ENCODE data around the gene RAB25.
A peak's percentile ranks its signal among the peaks of the same experiment; 100 is the strongest.

Gene RAB25

GRCh38 chr1:156081180-156081916 lies 20.4 kb downstream of the RAB25 start:
- DNase-seq = no peak

GRCh38 chr1:156081917-156082308 lies 21.0 kb downstream of the RAB25 start:
- DNase-seq = no peak

GRCh38 chr1:156082309-156083091 lies 21.5 kb downstream of the RAB25 start, which contains the start of gene MEX3A:
TSS of gene MEX3A (minus strand) at chr1:156082465. CDS start at chr1:156081998, 467 bp downstream.
- DNase-seq = peak; percentile 17 to 34 (median 19)

- DNase-seq = no peak
Observed at GRCh38 chr1:156083800-156084790, 23.1 kb downstream of the RAB25 start.

- DNase-seq = no peak
Observed at GRCh38 chr1:156086256-156086662, 25.3 kb downstream of the RAB25 start.

- DNase-seq = no peak
Observed at GRCh38 chr1:156089704-156090103, 28.7 kb downstream of the RAB25 start.

GRCh38 chr1:156090138-156090839 lies 29.3 kb downstream of the RAB25 start:
- DNase-seq = no peak

- peak; percentile 79 to 92 (median 82) for DNase-seq
Observed at GRCh38 chr1:156090840-156091188, 29.9 kb downstream of the RAB25 start.

GRCh38 chr1:156091610-156092009 lies 30.6 kb downstream of the RAB25 start:
- no peak for DNase-seq

- DNase-seq = no peak
Observed at GRCh38 chr1:156095906-156096508, 35.0 kb downstream of the RAB25 start.

- peak; percentile 71 to 78 (median 74) for DNase-seq
Observed at GRCh38 chr1:156096640-156097391, 35.9 kb downstream of the RAB25 start.

- DNase-seq = no peak
Observed at GRCh38 chr1:156097499-156098178, 36.7 kb downstream of the RAB25 start.

- DNase-seq = no peak
Observed at GRCh38 chr1:156098784-156099183, 37.8 kb downstream of the RAB25 start.

- DNase-seq = no peak
Observed at GRCh38 chr1:156099282-156099681, 38.3 kb downstream of the RAB25 start.

GRCh38 chr1:156100205-156100995 lies 39.4 kb downstream of the RAB25 start:
- no peak for DNase-seq

- no peak for DNase-seq
Observed at GRCh38 chr1:156101880-156102279, 40.9 kb downstream of the RAB25 start.

- DNase-seq = no peak
Observed at GRCh38 chr1:156102633-156103511, 41.9 kb downstream of the RAB25 start.

- no peak for DNase-seq
Observed at GRCh38 chr1:156103521-156103947, 42.6 kb downstream of the RAB25 start.
